HG03196 (cell line): Measurements from ENCODE around the gene EHBP1.
A peak's percentile ranks its signal among the peaks of the same experiment; 100 is the strongest.

ENCODE experiments used
- ATAC-seq: cut with Tn5 transposase; IDR thresholded peaks from one replicate; pipeline ENCODE4 v1.9.1; 2021; ENCODE audit not compliant: unreplicated experiment

The EHBP1 gene

GRCh38 chr2:62774555-62775366 is 69.2 kb downstream of the EHBP1 start:
- ATAC-seq = no peak

DNA sequence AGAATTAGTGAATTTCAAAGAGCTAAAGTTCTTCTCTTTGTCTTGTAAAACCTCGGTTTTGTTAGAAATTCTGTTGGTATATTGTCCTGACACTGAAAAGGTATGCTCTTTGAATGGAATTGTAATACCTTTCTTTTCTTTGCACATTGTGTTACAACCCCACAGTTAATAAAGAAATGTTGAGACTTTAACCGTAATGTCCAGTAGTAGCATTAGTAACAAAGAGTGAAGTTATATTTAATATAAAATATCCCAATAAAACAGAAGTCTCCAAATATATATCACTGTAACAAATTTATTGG is 69.8 kb downstream of the EHBP1 start:
- no peak for ATAC-seq

DNA sequence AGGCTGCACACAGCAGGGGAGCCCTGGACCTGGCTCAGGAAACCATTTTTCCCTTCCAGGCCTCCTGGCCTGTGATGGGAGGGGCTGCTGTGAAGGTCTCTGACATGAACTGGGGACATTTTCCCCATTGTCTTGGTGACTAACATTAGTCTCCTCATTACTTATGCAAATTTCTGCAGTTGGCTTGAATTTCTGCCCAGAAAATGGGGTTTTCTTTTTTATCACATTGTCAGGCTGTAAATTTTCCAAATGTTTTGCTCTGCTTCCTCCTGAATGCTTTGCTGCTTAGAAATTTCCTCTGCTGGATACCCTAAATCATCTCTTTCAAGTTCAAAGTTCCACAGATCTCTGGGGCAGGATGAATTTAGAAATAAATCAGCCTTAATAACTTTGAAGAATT is 78.2 kb downstream of the EHBP1 start:
- ATAC-seq = no peak

DNA sequence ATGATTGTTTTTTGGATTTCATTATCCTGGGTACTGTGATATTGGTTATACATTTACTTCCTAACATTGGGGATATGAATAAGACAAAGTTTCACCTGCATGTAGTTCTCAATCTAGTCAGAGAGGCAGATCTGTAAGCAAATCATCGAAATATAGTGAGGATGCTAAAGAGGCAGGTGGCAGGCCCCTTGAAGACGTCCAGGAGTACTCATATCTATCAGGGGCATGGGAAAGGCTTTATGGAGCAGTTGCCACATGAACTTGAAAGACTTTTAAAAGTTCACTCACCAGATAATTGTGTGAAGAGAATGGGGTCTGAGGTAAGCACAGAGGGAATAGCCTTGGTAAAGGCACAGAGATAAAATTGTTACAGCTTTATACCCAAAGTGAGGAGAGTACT is 78.8 kb downstream of the EHBP1 start:
- ATAC-seq = no peak

DNA sequence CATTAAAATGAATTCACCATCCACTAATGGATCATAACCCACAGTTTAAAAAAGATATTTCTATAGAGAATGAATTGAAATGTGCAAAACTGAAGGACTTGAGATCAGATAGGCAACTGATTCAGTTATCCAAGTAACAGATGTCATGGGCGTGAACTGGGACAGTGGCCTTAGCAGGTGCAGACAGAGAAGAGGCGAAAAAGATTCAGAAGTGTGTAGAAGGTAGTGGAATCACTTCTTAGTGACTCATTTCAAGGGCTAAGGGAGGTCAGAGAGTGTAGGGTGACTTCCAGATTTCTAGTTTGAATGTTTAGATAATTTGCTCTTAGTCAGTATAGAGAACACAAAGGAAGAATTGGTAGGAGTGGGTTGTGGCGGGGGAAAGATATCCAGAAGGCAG is 79.7 kb downstream of the EHBP1 start:
- ATAC-seq = no peak

- no peak for ATAC-seq
Observed at GRCh38 chr2:62785810-62786597, 80.5 kb downstream of the EHBP1 start.

DNA sequence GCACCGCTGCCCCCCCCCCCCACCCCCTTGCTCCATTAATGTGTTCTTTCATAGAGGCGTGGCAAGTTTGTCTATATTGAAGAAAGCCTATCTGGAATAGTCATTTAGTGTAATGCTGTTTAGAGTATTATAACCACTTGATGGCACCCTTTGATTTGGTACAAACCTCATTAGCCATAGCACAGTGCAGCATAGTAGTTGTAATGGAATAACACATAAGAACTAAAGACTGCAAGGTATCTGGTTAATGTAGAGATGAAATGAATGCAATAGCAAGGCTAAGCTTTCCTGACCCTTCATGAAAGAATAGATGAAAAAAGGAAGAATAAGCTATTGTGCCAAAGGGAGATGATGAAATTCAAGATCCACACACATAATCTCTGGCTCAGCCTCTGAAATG is 81.9 kb downstream of the EHBP1 start:
- ATAC-seq = peak; percentile 55

GRCh38 chr2:62789518-62789917 is 84.0 kb downstream of the EHBP1 start:
- ATAC-seq = no peak

DNA sequence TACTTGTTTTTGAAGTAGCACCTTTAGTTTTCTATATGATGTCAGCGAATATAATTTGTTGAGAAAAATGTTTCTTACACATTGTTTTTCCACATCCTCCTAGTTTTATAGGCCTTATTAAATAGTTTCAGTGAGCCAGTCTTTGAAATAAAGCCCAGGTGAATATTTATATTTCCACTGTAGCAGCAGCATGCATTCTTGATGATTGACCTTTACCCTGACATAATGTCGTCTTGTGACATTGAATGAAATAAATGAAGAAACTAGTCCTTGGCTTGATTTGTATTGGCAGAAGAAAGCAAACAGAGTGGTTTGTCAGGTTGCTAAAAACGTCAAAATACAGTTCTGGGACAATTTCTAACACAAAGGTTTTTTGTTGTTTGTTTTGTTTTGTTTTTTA is 84.4 kb downstream of the EHBP1 start:
- ATAC-seq = no peak

GRCh38 chr2:62792408-62792807 is 86.9 kb downstream of the EHBP1 start:
- ATAC-seq = no peak

- ATAC-seq = no peak
Observed at GRCh38 chr2:62793213-62793612, 87.7 kb downstream of the EHBP1 start.

GRCh38 chr2:62794791-62795190 is 89.3 kb downstream of the EHBP1 start:
- no peak for ATAC-seq

DNA sequence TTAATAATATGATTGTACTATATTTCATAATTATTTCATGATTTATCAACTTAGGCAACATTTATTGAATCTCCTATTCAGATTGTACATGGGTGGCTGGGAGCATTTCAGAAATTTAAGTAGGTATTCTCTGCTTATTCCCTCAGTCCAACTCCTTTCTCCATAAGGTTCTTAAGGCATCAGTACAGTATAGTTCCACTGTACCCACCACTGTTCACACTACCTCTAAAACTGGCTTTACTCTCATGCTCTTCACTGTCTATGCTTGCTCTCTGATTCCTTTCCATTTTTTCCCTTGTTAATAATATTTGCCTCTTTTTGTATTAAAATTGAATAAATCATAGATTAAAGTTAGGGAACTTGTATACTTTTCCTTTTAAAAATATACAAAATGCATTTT is 89.8 kb downstream of the EHBP1 start:
- ATAC-seq = no peak

- no peak for ATAC-seq
Observed at GRCh38 chr2:62797107-62797506, 91.6 kb downstream of the EHBP1 start.

GRCh38 chr2:62800618-62801017 is 95.1 kb downstream of the EHBP1 start:
- ATAC-seq = no peak

GRCh38 chr2:62801110-62801509 is 95.6 kb downstream of the EHBP1 start:
- ATAC-seq = no peak

GRCh38 chr2:62801814-62802523 is 96.5 kb downstream of the EHBP1 start:
- peak; percentile 48 for ATAC-seq

DNA sequence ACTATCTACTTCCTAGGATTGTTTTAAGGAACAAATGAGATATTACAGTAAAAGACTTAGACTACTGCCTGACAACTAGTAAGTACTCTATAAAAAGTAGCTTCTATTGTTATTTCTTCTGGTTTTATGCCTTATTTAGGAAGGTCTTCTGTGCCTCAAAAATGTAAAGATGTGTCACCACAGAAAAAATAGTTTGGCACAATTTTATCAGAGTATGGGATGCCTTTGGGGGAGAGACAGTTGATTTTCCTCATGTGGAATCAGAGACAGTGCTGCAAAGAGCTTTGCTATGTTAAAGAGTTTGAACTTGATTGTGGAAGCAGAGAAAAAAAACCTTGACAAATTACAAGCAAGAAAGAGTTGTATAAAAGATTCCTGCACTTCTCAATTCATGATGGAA is 98.4 kb downstream of the EHBP1 start:
- ATAC-seq = no peak

GRCh38 chr2:62806231-62806630 is 100.7 kb downstream of the EHBP1 start:
- ATAC-seq = no peak

GRCh38 chr2:62808554-62808953 is 103.0 kb downstream of the EHBP1 start:
- ATAC-seq = no peak

- no peak for ATAC-seq
Observed at GRCh38 chr2:62811086-62811485, 105.6 kb downstream of the EHBP1 start.

- ATAC-seq = no peak
Observed at GRCh38 chr2:62811972-62812371, 106.5 kb downstream of the EHBP1 start.
